ENCODE results near the gene HOXA5.

The HOXA5 gene

DNA sequence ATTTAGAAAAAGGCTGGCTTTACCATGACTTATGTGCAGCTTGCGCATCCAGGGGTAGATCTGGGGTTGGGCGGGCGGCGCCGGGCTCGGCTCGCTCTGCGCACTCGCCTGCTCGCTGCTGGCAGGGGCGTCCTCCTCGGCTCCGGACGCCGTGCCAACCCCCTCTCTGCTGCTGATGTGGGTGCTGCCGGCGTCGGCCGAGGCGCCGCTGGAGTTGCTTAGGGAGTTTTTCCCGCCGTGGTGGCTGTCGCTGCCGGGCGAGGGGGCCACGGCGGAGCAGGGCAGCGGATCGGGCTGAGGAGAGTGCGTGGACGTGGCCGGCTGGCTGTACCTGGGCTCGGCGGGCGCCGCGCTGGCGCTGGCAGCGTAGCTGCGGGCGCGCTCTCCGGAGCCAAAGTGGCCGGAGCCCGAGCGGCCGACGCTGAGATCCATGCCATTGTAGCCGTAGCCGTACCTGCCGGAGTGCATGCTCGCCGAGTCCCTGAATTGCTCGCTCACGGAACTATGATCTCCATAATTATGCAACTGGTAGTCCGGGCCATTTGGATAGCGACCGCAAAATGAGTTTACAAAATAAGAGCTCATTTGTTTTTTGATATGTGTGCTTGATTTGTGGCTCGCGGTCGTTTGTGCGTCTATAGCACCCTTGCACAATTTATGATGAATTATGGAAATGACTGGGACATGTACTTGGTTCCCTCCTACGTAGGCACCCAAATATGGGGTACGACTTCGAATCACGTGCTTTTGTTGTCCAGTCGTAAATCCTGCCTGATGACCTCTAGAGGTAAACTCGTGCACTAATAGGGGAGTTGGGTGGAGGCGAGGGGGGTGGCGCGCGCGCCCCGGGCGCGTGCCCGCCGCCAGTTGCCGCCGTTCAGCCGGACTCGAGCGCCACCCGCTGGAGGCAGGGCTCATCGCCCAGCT lies at the start of gene HOXA5:
Gene HOXA5, minus strand, starts transcription at position 659 of the 927 bp plus-strand sequence. Its CDS starts 74 bp downstream, at position 585.
- Histone ChIP-seq H3K36me3 (ENCODE audit: control insufficient read depth in 1 of 2, insufficient read depth in 2 of 2, low read length in 2 of 2) (no peaks in the 10 kb centered on the region), H3K9me3 (ENCODE audit: control insufficient read depth in 1 of 2, low read length in 2 of 2) (no peaks in the 10 kb centered on the region), H3K4me3 (ENCODE audit: low read depth in 1 of 2, low read length in 2 of 2) (peak within 1 kb of the TSS; percentile 83 to 91), H3K4me1 (ENCODE audit: control insufficient read depth in 1 of 2, insufficient read depth in 2 of 2, low read length in 2 of 2) (peaks cover 2 to 7% of the 10 kb centered on the region in 2 donors), H3K27ac (ENCODE audit: low read length) (peak within 1 kb of the TSS; percentile 97), H3K27me3 (ENCODE audit: low read depth, low read length) (peaks cover 15% of the 10 kb centered on the region)

DNA sequence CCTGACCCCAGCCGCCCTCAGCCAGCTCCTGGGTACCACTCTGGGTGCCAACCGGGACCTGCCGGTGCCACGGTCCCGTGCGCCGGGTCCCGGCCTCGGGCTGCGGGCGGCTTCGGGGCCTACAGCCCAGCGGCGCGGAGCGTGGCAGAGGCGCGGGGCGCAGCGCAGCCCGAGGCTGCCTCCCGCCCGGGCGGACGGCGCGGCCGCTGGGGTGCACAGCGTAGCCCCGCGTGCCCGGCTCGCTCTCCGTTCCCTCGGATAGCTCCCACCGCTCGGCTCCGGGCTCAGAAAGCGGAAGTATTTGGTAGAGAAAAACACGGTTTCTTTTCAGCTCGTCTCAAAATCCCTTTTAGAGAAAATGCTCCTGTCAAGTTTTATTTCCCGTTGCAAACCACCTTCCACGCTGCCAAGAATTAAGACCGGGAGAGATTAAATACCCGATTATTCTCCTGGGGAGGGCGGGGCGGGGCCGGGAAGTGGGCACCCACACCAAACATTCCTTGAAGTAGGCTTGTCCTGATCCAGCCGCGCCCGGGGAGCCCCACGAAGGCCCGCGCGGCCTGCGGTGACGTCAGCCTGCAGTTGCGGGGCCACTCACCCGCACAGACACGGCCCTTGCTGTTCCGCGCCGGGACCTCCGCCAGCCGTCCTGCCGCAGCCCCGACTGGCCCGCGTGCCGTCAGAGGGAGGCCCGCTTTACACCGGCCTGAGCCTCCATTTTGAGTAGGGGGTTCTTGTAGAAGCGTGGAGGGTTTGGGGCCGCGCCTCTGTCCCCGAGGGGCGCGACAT lies 49.3 kb upstream of the HOXA5 start:
- Histone ChIP-seq H3K9me3 (ENCODE audit: control insufficient read depth in 1 of 2, low read length in 2 of 2) (no peaks in the 10 kb centered on the region), H3K27ac (ENCODE audit: low read length) (no peak overlapping the region), H3K27me3 (ENCODE audit: low read depth, low read length) (peaks cover 90% of the 10 kb centered on the region), H3K36me3 (ENCODE audit: control insufficient read depth in 1 of 2, insufficient read depth in 2 of 2, low read length in 2 of 2) (no peaks in the 10 kb centered on the region), H3K4me3 (ENCODE audit: low read depth in 1 of 2, low read length in 2 of 2) (peak overlapping the region; percentile 3 to 43), H3K4me1 (ENCODE audit: control insufficient read depth in 1 of 2, insufficient read depth in 2 of 2, low read length in 2 of 2) (peaks cover 0 to 28% of the 10 kb centered on the region in 2 donors)

- Histone ChIP-seq H3K27me3 (ENCODE audit: low read depth, low read length) (peaks cover 90% of the 10 kb centered on the region), H3K27ac (ENCODE audit: low read length) (no peak overlapping the region), H3K9me3 (ENCODE audit: control insufficient read depth in 1 of 2, low read length in 2 of 2) (peaks cover 0 to 3% of the 10 kb centered on the region in 2 donors), H3K4me3 (ENCODE audit: low read depth in 1 of 2, low read length in 2 of 2) (peak overlapping the region in 1 of 2 donors; percentile 43), H3K36me3 (ENCODE audit: control insufficient read depth in 1 of 2, insufficient read depth in 2 of 2, low read length in 2 of 2) (no peaks in the 10 kb centered on the region), H3K4me1 (ENCODE audit: control insufficient read depth in 1 of 2, insufficient read depth in 2 of 2, low read length in 2 of 2) (peaks cover 0 to 30% of the 10 kb centered on the region in 2 donors)
These were observed 48.5 kb upstream of the HOXA5 start for GRCh38 chr7:27191833-27192545.

GRCh38 chr7:27191161-27191731 lies 47.8 kb upstream of the HOXA5 start:
- H3K27ac ChIP-seq (ENCODE audit: low read length) = no peak overlapping the region
- H3K4me1 ChIP-seq (ENCODE audit: control insufficient read depth in 1 of 2, insufficient read depth in 2 of 2, low read length in 2 of 2) = peaks cover 0 to 30% of the 10 kb centered on the region in 2 donors
- no peaks in the 10 kb centered on the region for H3K36me3 ChIP-seq (ENCODE audit: control insufficient read depth in 1 of 2, insufficient read depth in 2 of 2, low read length in 2 of 2)
- no peak overlapping the region for H3K4me3 ChIP-seq (ENCODE audit: low read depth in 1 of 2, low read length in 2 of 2)
- peaks cover 90% of the 10 kb centered on the region for H3K27me3 ChIP-seq (ENCODE audit: low read depth, low read length)
- H3K9me3 ChIP-seq (ENCODE audit: control insufficient read depth in 1 of 2, low read length in 2 of 2) = peaks cover 0 to 4% of the 10 kb centered on the region in 2 donors

- H3K4me1 ChIP-seq (ENCODE audit: control insufficient read depth in 1 of 2, insufficient read depth in 2 of 2, low read length in 2 of 2) = peaks cover 0 to 33% of the 10 kb centered on the region in 2 donors
- H3K27me3 ChIP-seq (ENCODE audit: low read depth, low read length) = peaks cover 95% of the 10 kb centered on the region
- H3K36me3 ChIP-seq (ENCODE audit: control insufficient read depth in 1 of 2, insufficient read depth in 2 of 2, low read length in 2 of 2) = no peaks in the 10 kb centered on the region
- H3K9me3 ChIP-seq (ENCODE audit: control insufficient read depth in 1 of 2, low read length in 2 of 2) = peaks cover 0 to 8% of the 10 kb centered on the region in 2 donors
- H3K27ac ChIP-seq (ENCODE audit: low read length) = no peak overlapping the region
- no peak overlapping the region for H3K4me3 ChIP-seq (ENCODE audit: low read depth in 1 of 2, low read length in 2 of 2)
These were observed 46.7 kb upstream of the HOXA5 start for GRCh38 chr7:27189997-27190748.

DNA sequence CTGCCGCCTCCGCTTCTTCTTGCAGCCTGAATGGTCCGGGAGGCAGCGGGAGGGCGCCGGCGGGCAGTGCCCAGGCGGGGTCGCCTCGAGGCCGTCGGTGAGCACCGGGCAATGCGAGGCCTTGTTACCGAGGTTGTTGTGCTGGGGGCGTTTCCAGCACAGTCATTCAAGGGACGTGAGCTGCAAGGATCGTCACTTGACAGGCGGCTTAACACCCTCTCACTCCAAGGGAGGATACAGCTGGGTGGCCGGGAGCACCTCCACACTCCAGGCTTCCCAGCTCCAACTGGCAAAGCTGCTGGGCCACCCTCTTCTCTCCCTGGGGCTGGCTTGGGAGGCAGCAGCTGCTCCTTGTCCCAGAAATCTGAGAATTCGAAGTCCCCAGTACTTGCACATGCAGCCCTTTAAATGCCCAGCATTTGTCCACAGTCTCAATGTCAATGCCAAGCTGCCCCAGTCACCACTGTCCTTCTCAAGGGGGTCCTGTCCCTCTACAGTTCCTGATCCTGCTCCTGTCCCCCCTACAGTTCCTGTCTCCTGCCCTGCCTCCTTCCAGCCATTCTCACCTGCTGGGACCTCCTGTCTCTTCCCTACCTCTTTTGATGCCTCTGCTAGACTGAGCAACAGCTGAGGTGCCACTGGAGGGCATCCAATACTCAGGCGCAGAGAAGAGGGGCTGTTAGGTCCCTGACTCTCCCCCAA lies 46.0 kb upstream of the HOXA5 start:
- H3K36me3 ChIP-seq (ENCODE audit: control insufficient read depth in 1 of 2, insufficient read depth in 2 of 2, low read length in 2 of 2) = no peaks in the 10 kb centered on the region
- peaks cover 0 to 41% of the 10 kb centered on the region in 2 donors for H3K4me1 ChIP-seq (ENCODE audit: control insufficient read depth in 1 of 2, insufficient read depth in 2 of 2, low read length in 2 of 2)
- no peak overlapping the region for H3K4me3 ChIP-seq (ENCODE audit: low read depth in 1 of 2, low read length in 2 of 2)
- no peak overlapping the region for H3K27ac ChIP-seq (ENCODE audit: low read length)
- peaks cover 0 to 8% of the 10 kb centered on the region in 2 donors for H3K9me3 ChIP-seq (ENCODE audit: control insufficient read depth in 1 of 2, low read length in 2 of 2)
- H3K27me3 ChIP-seq (ENCODE audit: low read depth, low read length) = peaks cover 94% of the 10 kb centered on the region

DNA sequence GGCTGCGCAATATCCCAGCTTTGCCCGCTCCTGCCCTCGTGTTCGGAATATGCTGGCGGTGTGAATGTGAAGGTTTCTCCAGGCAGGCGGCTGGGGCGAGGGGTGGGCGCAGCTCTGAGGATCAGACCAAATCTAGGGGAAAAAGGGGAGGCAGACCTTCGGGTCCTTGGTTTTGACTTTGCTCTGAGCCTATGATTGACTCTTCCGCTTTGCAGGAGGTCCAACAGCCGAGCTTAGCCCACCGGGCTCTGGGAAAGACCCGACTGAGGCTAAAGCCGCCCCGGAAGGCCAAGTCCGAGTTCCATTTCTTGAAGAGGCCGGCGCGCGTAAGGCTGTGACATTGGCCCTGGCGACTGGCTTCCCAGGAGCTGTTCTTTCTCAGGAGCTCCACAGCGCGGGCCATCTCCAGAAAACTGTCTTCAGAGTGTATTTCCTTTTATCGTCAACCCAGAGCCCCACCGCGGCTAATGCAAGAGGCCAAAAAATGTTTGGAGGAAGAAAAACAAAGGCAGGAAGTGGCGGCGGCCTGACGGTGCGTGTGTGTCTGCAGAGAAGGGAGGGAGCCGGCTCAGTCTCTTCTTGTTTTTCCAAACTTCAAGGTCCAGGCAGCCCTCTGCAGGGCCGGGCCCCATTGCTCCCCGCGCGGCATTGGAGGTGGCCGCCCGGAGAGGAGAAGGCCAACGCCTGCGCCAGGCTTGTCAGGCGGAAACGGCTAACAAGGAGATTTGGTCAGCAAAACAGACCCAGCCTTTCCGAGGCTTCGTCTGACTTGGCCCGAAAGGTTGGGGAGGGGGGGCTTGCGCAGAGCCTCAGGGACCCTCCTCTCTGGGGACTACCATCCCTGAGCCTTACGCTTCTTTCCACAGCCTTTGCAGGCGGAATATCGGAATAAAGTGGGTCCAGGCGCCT lies 45.2 kb upstream of the HOXA5 start:
- Histone ChIP-seq H3K36me3 (ENCODE audit: control insufficient read depth in 1 of 2, insufficient read depth in 2 of 2, low read length in 2 of 2) (no peaks in the 10 kb centered on the region), H3K27ac (ENCODE audit: low read length) (no peak overlapping the region), H3K4me1 (ENCODE audit: control insufficient read depth in 1 of 2, insufficient read depth in 2 of 2, low read length in 2 of 2) (peaks cover 0 to 48% of the 10 kb centered on the region in 2 donors), H3K27me3 (ENCODE audit: low read depth, low read length) (peaks cover 92% of the 10 kb centered on the region), H3K9me3 (ENCODE audit: control insufficient read depth in 1 of 2, low read length in 2 of 2) (peaks cover 0 to 8% of the 10 kb centered on the region in 2 donors), H3K4me3 (ENCODE audit: low read depth in 1 of 2, low read length in 2 of 2) (peak overlapping the region in 1 of 2 donors; percentile 33)

- Histone ChIP-seq H3K27me3 (ENCODE audit: low read depth, low read length) (peaks cover 93% of the 10 kb centered on the region), H3K4me1 (ENCODE audit: control insufficient read depth in 1 of 2, insufficient read depth in 2 of 2, low read length in 2 of 2) (peaks cover 0 to 50% of the 10 kb centered on the region in 2 donors), H3K36me3 (ENCODE audit: control insufficient read depth in 1 of 2, insufficient read depth in 2 of 2, low read length in 2 of 2) (no peaks in the 10 kb centered on the region), H3K9me3 (ENCODE audit: control insufficient read depth in 1 of 2, low read length in 2 of 2) (peaks cover 0 to 8% of the 10 kb centered on the region in 2 donors), H3K27ac (ENCODE audit: low read length) (no peak overlapping the region), H3K4me3 (ENCODE audit: low read depth in 1 of 2, low read length in 2 of 2) (no peak overlapping the region)
These were observed 44.2 kb upstream of the HOXA5 start for GRCh38 chr7:27187475-27188385.
